Pancreas (tissue), 10 donors: ENCODE measurements around the gene ISCA2. TPM values are rescaled to one million over a fixed set of nuclear protein-coding genes. Genes with fewer than 3 reads are reported as not detected.

Source experiments
- ATAC-seq, 4 donors: fragments of 200-7000 bp; cut with Tn5 transposase; one replicate each; pipeline versions ENCODE4 v1.8.0 to v1.9.1; 2020; ENCODE audit warnings: mild to moderate bottlenecking in 4 of 4, moderate library complexity in 4 of 4
- DNase-seq, 6 donors: peaks; one replicate each; pipeline ENCODE4 v3.0.0-alpha.2; 2020
- FAIRE-seq: peaks from 2 replicates; lab custom pipeline; 2012; peaks lifted over from hg19 to GRCh38; lab: Jason Lieb, UNC
- H3K27ac ChIP-seq, 4 donors: fragments of 200-600 bp; sonication (generic); 1 replicate in 3 of 4; 2 replicates in 1 of 4; pipeline versions ENCODE4 v1.5.0 to v1.8.0; 2020
- H3K27me3 ChIP-seq, 4 donors: fragments of 200-600 bp; one replicate each; pipeline ENCODE4 v1.8.0; 2021
- H3K36me3 ChIP-seq, 3 donors: fragments of 200-600 bp; sonication (generic) in 1 of 3; one replicate each; pipeline versions ENCODE4 v1.5.0 to v1.8.0; 2020 to 2021
- H3K4me1 ChIP-seq, 3 donors: fragments of 200-600 bp; one replicate each; pipeline ENCODE4 v1.8.0; 2021
- H3K4me3 ChIP-seq, 4 donors: fragments of 200-600 bp; sonication (generic) in 2 of 4; one replicate each; pipeline versions ENCODE4 v1.5.0 to v1.8.0; 2020 to 2021
- H3K9me3 ChIP-seq, 4 donors: fragments of 200-600 bp; one replicate each; pipeline ENCODE4 v1.8.0; 2021
- WGBS, 2 donors: extraction: QIAGEN DNeasy Blood & Tissue Kit; methylation state at CpG; one replicate each; pipeline ENCODE4 v1.1.7; 2013; 5-methylcytosine and 5-hydroxymethylcytosine counted together
- intact Hi-C, 3 donors: fragments of 100-400 bp; cut with DNase I; formaldehyde crosslinking; loops; one replicate each; pipeline versions ENCODE4 v1.11.1 to v1.14.2; 2022
- polyA plus RNA-seq, 2 donors: library from polyadenylated mRNA; stranded (reverse); fragments of 200-250 nt; gene quantifications; one replicate each; pipeline ENCODE4 v1.2.3, GENCODE V29; 2013
- total RNA-seq, 6 donors: library from RNA; stranded (reverse); fragmentation: NEBNext Ultra II Directional in 4 of 6; extraction: Animal tissue kit (Norgen Biotek cat#: 25700) in 4 of 6; gene quantifications; one replicate each; pipeline versions ENCODE4 v1.2.1 to v1.2.4, GENCODE V29; 2021 to 2023
- TF ChIP-seq, protein P1 (sequence below), 4 donors: fragments of 200-600 bp; sonication (generic) in 3 of 4; IDR thresholded peaks; one replicate each; pipeline versions ENCODE4 v1.5.0 to v1.8.0; 2021; ENCODE audit warnings: antibody characterized with exemption in 4 of 4
- donor health status: healthy with polysubstance abuse.
- donor health status: DM: no; HTN: no; CAD: no; lungs with moderate emphysema.
- donor health status: DM: no; HTN: no; CAD: no.
- donor health status: control.
- donor health status: control.
- donor health status: Bipolar disorder and iron deficiency.
- donor health status: DM: yes; HTN: yes; CAD: no.
- donor health status: DM: no; HTN: no; CAD: no.
- donor health status: DM: no; HTN: no; CAD: no.
- donor health status: DM: yes; HTN: yes; CAD: no.

ISCA2 gene
- total and polyA plus RNA-seq, 8 donors = 7.7 to 23.4 (median 10.0) TPM

DNA sequence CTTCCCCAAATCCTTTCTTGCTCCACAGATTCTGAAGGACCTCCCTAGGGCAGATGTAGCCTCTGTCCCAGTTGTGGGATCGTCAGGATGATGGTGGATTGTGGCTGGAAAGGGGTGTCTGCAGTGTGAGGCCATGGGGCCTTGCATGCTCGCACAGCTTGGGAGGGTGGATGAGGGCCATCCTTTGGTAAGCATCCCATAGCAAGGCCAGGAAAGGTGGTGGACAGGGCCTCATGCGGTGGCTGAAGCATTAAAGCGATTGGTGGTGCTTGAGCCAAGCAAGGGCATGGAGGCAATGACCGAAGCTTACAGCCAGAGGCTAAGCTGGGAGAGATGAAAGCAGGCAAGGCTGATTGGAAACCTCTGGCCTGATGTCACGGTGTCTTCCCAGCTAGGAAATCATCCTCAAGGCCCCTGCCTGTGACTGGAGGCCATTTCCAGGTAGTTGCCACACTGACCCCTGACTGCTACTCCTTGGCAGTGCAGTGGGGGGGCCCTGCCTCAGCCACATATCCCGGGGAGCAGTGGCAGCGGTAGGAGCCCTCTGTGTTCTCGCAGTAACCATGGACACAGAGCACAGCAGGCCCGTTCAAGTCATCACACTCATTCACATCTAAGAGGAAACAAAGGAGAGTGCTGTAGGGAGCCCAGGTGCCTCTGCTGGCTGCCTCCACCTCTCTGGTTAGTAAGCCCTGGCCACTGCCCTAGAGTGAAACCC is 7.0 kb downstream of the ISCA2 start:
- intact Hi-C loops = no loop called here
- FAIRE-seq (no peak), ATAC-seq (peak in 3 of 4 donors; percentile 5 to 7 (median 7)), DNase-seq (no peak)
- TF ChIP-seq, protein P1, sequence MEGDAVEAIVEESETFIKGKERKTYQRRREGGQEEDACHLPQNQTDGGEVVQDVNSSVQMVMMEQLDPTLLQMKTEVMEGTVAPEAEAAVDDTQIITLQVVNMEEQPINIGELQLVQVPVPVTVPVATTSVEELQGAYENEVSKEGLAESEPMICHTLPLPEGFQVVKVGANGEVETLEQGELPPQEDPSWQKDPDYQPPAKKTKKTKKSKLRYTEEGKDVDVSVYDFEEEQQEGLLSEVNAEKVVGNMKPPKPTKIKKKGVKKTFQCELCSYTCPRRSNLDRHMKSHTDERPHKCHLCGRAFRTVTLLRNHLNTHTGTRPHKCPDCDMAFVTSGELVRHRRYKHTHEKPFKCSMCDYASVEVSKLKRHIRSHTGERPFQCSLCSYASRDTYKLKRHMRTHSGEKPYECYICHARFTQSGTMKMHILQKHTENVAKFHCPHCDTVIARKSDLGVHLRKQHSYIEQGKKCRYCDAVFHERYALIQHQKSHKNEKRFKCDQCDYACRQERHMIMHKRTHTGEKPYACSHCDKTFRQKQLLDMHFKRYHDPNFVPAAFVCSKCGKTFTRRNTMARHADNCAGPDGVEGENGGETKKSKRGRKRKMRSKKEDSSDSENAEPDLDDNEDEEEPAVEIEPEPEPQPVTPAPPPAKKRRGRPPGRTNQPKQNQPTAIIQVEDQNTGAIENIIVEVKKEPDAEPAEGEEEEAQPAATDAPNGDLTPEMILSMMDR (IDR thresholded peaks at IDR 0.05) = no peak
- H3K27ac ChIP-seq = no peak overlapping the region
- H3K27me3 ChIP-seq = no peaks in the 10 kb centered on the region
- no peaks in the 10 kb centered on the region for H3K9me3 ChIP-seq
- WGBS, 2 donors = 82 to 85% methylated on average over 10 of the region's 10 CpGs
- no peak overlapping the region for H3K4me3 ChIP-seq
- H3K4me1 ChIP-seq = peaks cover 0 to 1% (median 0%) of the 10 kb centered on the region in 3 donors
- no peaks in the 10 kb centered on the region for H3K36me3 ChIP-seq

DNA sequence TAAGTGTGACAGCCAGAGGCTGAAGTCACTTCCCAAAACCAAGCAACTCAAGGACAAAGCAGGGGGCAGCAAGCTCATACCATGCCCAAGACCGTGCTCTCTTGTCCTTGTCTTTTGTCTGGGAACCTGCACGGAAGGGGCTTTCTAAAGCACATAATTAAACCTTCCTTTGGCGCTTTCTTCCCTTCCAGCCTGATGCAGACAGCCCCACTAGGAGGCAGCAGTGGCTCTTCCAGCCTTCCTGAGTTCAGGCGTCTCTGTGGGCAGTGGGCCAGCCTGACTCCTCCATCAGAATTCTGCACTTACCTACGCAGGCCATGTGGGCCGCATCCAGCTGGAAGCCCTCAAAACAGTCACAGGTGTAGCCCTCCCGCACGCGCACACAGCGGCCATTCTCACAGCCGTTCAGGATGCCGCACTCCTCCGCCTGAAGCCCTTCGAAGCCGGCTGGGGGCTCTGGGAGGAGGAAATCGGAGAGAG is 7.6 kb downstream of the ISCA2 start:
- H3K36me3 ChIP-seq = no peaks in the 10 kb centered on the region
- WGBS, 2 donors = 46 to 60% methylated on average over 16 of the region's 16 CpGs
- DNase-seq (peak in 5 of 6 donors; percentile 39 to 79 (median 64)), ATAC-seq (peak; percentile 64 to 84 (median 80)), FAIRE-seq (no peak)
- intact Hi-C loops = no loop called here
- H3K4me3 ChIP-seq = no peak overlapping the region
- H3K9me3 ChIP-seq = no peaks in the 10 kb centered on the region
- H3K4me1 ChIP-seq = no peaks in the 10 kb centered on the region
- TF ChIP-seq, protein P1 (IDR thresholded peaks at IDR 0.05) = peak in 2 of 4 donors; percentile 20 to 30
- no peaks in the 10 kb centered on the region for H3K27me3 ChIP-seq
- H3K27ac ChIP-seq = no peak overlapping the region

DNA sequence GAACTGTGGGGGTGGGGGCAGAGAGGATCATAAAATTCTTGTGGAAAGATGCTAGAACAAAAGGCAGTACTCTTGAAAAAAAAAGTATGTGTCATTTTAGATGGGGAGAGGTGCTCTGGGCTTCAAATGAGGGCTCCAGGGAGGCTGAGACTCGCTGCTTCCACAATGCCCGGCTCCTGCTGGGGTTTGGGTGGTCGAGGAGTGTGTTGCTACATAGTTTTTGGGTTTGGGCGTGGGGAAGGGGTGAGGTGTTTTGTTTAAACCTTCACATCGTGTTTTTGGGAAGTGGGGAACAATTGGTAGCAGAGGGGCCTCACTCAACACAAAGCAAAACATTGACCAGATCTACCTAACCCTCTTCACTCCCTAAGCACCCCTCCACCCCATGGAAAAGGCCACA is 8.1 kb downstream of the ISCA2 start:
- no peak for FAIRE-seq
- intact Hi-C loops = no loop called here
- TF ChIP-seq, protein P1 (IDR thresholded peaks at IDR 0.05) = no peak

DNA sequence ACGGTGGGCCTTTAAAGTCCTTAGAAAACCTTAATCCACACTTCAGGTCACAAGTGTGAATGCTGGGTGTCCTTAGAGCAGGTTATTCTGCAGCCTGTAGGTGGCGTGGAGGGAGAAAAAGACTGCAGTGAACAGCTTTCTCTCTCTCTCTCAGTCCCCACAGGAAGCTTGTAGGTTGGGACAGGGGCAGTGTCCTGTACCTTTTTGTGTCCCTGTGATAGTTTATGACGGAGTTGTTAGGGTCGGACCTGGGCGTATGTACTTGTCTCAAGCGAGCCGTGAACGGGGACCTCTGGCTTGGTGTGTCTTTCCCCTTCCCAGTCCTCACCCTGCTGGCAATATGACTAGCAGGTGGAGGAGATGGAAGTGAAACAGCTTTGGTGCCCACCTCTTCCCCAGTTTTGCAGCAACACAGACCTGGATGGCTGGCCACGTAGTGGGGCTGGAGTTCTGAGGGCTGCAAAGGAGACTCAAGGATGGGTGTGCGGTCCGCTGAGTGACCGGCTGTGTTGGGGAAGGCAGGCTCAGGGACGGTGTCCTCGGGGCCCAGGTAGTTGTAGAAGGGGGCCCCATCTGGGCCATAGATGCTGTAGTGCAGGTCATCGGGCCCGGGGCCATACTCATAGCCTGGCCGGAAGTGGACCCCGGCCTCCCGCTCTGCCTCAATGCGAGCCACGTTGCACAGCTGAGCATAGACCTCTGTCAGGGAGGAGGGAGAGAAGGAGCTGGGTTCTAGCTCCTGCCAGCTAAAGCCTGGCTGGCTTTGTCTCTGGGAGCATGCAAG is 8.9 kb downstream of the ISCA2 start:
- WGBS, 2 donors = 85 to 87% methylated on average over 21 of the region's 21 CpGs
- Histone ChIP-seq H3K27me3 (no peaks in the 10 kb centered on the region), H3K27ac (no peak overlapping the region), H3K4me3 (no peak overlapping the region), H3K36me3 (no peaks in the 10 kb centered on the region), H3K9me3 (no peaks in the 10 kb centered on the region), H3K4me1 (no peaks in the 10 kb centered on the region)
- TF ChIP-seq, protein P1 (IDR thresholded peaks at IDR 0.05) = no peak
- no peak for DNase-seq
- FAIRE-seq = no peak
- intact Hi-C loops = no loop called here
- peak in 3 of 4 donors; percentile 48 to 52 (median 48) for ATAC-seq

More for the DNA sequence above, 8.1 kb downstream of the ISCA2 start:
- H3K4me1 ChIP-seq = no peaks in the 10 kb centered on the region
- no peaks in the 10 kb centered on the region for H3K36me3 ChIP-seq
- no peak overlapping the region for H3K4me3 ChIP-seq
- 62 to 66% methylated on average over 5 of the region's 5 CpGs for WGBS, 2 donors
- DNase-seq (no peak), ATAC-seq (no peak)
- no peaks in the 10 kb centered on the region for H3K9me3 ChIP-seq
- H3K27me3 ChIP-seq = no peaks in the 10 kb centered on the region
- no peak overlapping the region for H3K27ac ChIP-seq
